ENCODE data around the gene LCTL.

DNA sequence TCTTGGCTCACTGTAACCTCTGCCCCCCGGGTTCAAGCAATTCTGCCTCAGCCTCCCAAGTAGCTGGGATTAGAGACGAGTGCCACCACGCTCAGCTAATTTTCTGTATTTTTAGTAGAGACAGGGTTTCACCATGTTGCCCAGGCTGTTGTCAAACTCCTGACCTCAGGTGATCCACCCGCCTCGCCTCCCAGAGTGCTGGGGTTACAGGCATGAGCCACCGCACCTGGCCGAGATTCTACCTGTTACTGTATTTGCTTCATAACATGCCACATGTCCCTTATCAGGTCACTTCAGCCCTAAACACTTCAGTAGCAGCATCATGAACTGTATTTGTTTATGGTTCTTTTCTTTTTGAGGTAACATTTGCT lies 7.5 kb upstream of the LCTL start:
- TF ChIP-seq, protein P1, sequence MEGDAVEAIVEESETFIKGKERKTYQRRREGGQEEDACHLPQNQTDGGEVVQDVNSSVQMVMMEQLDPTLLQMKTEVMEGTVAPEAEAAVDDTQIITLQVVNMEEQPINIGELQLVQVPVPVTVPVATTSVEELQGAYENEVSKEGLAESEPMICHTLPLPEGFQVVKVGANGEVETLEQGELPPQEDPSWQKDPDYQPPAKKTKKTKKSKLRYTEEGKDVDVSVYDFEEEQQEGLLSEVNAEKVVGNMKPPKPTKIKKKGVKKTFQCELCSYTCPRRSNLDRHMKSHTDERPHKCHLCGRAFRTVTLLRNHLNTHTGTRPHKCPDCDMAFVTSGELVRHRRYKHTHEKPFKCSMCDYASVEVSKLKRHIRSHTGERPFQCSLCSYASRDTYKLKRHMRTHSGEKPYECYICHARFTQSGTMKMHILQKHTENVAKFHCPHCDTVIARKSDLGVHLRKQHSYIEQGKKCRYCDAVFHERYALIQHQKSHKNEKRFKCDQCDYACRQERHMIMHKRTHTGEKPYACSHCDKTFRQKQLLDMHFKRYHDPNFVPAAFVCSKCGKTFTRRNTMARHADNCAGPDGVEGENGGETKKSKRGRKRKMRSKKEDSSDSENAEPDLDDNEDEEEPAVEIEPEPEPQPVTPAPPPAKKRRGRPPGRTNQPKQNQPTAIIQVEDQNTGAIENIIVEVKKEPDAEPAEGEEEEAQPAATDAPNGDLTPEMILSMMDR (conservative IDR thresholded peaks at IDR 0.05; ENCODE audit: low read length) = no peak
- no peak for TF ChIP-seq EZH2phosphoT487 (IDR thresholded peaks at IDR 0.05; ENCODE audit: borderline replicate concordance, low read depth, low read length)

Data from OCI-LY7 (cell line).